IMR-90 (cell line): ENCODE measurements around the gene CREB5. TPM values are rescaled to one million over a fixed set of nuclear protein-coding genes. Genes with fewer than 3 reads are reported as not detected.

Experiments used
- ATAC-seq: fragments of 200-7000 bp; cut with Tn5 transposase; 2 replicates; pipeline ENCODE4 v1.9.1; 2020; ENCODE audit warnings: low read depth, mild to moderate bottlenecking, moderate library complexity
- BruUV-seq: library from RNA; stranded (reverse); fragments of 400-500 nt; replicated peaks from 2 replicates; lab custom pipeline; 2021; lab: Mats Ljungman, UMichigan
- CTCF ChIA-PET: fragments of 300-600 bp; formaldehyde crosslinking; extraction: SDS; loops from one replicate; lab custom pipeline; 2021; ENCODE audit warnings: antibody characterized with exemption; lab: Yijun Ruan, JAX
- POLR2A ChIA-PET: fragments of 300-600 bp; sonication (Branson Sonifier 250); formaldehyde crosslinking; loops from one replicate; lab custom pipeline; 2022; ENCODE audit warnings: antibody characterized with exemption; ENCODE audit not compliant: unreplicated experiment; lab: Charles Lee
- DNase-seq: peaks from one replicate; pipeline ENCODE4 v3.0.0; 2013
- H2AFZ ChIP-seq: replicated peaks from 2 replicates; pipeline ENCODE3; 2013; ENCODE audit warnings: low read length, mild to moderate bottlenecking; ENCODE audit not compliant: poor library complexity
- H2AK5ac ChIP-seq: 2 replicates; pipeline ENCODE4 v1.6.1; 2013; ENCODE audit warnings: low read depth, low read length, inconsistent platforms
- H2AK9ac ChIP-seq: replicated peaks from 2 replicates; pipeline ENCODE3; 2013; ENCODE audit warnings: mild to moderate bottlenecking, low read depth, low read length, moderate library complexity; ENCODE audit not compliant: poor library complexity
- H2BK120ac ChIP-seq: 2 replicates; pipeline ENCODE4 v1.6.1; 2013; ENCODE audit warnings: low read depth, low read length, inconsistent platforms
- H2BK15ac ChIP-seq: 3 replicates; pipeline ENCODE4 v1.6.1; 2013; ENCODE audit warnings: low read depth, low read length, inconsistent platforms
- H2BK20ac ChIP-seq: 2 replicates; pipeline ENCODE4 v1.6.1; 2013; ENCODE audit warnings: low read depth, mild to moderate bottlenecking, inconsistent platforms, low read length, moderate library complexity
- H2BK5ac ChIP-seq: 2 replicates; pipeline ENCODE4 v1.6.1; 2013; ENCODE audit warnings: mild to moderate bottlenecking, low read depth, low read length, inconsistent platforms; ENCODE audit not compliant: poor library complexity, severe bottlenecking
- H3K14ac ChIP-seq: replicated peaks from 2 replicates; pipeline ENCODE4 v1.6.1; 2013; ENCODE audit warnings: low read depth, low read length, inconsistent platforms
- H3K18ac ChIP-seq: 2 replicates; pipeline ENCODE4 v1.6.1; 2013; ENCODE audit warnings: low read depth, low read length, control low read depth
- H3K23ac ChIP-seq: 2 replicates; pipeline ENCODE4 v1.6.1; 2013; ENCODE audit warnings: low read depth, low read length, inconsistent platforms
- H3K27ac ChIP-seq: 2 replicates; pipeline ENCODE4 v1.5.1; 2013; ENCODE audit warnings: mild to moderate bottlenecking, control low read depth, low read length; ENCODE audit not compliant: insufficient read depth
- H3K27me3 ChIP-seq: 2 replicates; pipeline ENCODE4 v1.6.1; 2013; ENCODE audit warnings: low read length; ENCODE audit not compliant: control insufficient read depth, insufficient read depth
- H3K36me3 ChIP-seq: 2 replicates; pipeline ENCODE4 v1.6.1; 2013; ENCODE audit warnings: low read length, mixed read lengths; ENCODE audit not compliant: control insufficient read depth, insufficient read depth
- H3K4ac ChIP-seq: 2 replicates; pipeline ENCODE4 v1.6.1; 2013; ENCODE audit warnings: low read depth, low read length, inconsistent platforms
- H3K4me1 ChIP-seq: 2 replicates; pipeline ENCODE4 v1.6.1; 2013; ENCODE audit warnings: low read length, mixed read lengths; ENCODE audit not compliant: control insufficient read depth, insufficient read depth
- H3K4me2 ChIP-seq: 2 replicates; pipeline ENCODE4 v1.6.1; 2013; ENCODE audit warnings: low read depth, mild to moderate bottlenecking, control low read depth, low read length, moderate library complexity
- H3K4me3 ChIP-seq: 2 replicates; pipeline ENCODE4 v1.5.1; 2013; ENCODE audit warnings: low read depth, mild to moderate bottlenecking, control low read depth, low read length, moderate library complexity; ENCODE audit not compliant: insufficient read depth
- H3K56ac ChIP-seq: 2 replicates; pipeline ENCODE4 v1.6.1; 2013; ENCODE audit warnings: low read length, inconsistent platforms; ENCODE audit not compliant: insufficient read depth; ENCODE audit errors: extremely low read depth
- H3K79me1 ChIP-seq, 2 experiments: 2 replicates each; pipeline ENCODE4 v1.6.1; 2013; ENCODE audit warnings: low read length in 2 of 2, inconsistent platforms in 1 of 2, low read depth in 1 of 2
- H3K9ac ChIP-seq: 2 replicates; pipeline ENCODE4 v1.6.1; 2013; ENCODE audit warnings: low read depth, low read length, control low read depth
- H3K9me1 ChIP-seq: 2 replicates; pipeline ENCODE4 v1.6.1; 2013; ENCODE audit warnings: low read length, inconsistent platforms; ENCODE audit not compliant: insufficient read depth
- H3K9me3 ChIP-seq: 2 replicates; pipeline ENCODE4 v1.6.1; 2013; ENCODE audit warnings: low read length; ENCODE audit not compliant: control insufficient read depth, insufficient read depth
- H4K20me1 ChIP-seq: 2 replicates; pipeline ENCODE4 v1.6.1; 2013; ENCODE audit warnings: low read length, inconsistent platforms; ENCODE audit not compliant: insufficient read depth
- H4K5ac ChIP-seq: 2 replicates; pipeline ENCODE4 v1.6.1; 2013; ENCODE audit warnings: mild to moderate bottlenecking, low read depth, low read length, control low read depth
- H4K8ac ChIP-seq, 2 experiments: 2 replicates each; pipeline ENCODE4 v1.6.1; 2013; ENCODE audit warnings: low read depth in 2 of 2, low read length in 2 of 2, control low read depth in 1 of 2, inconsistent platforms in 1 of 2
- H4K91ac ChIP-seq: 2 replicates; pipeline ENCODE4 v1.6.1; 2013; ENCODE audit warnings: low read depth, low read length, inconsistent platforms; ENCODE audit not compliant: insufficient read depth
- CEBPB ChIP-seq: IDR thresholded peaks from 2 replicates; pipeline ENCODE4 v1.6.1; 2012; ENCODE audit warnings: low read depth, low read length, improper control_type of control experiment
- CHD1 ChIP-seq: IDR thresholded peaks from 2 replicates; pipeline ENCODE4 v1.6.1; 2012; ENCODE audit warnings: low read depth, low read length, improper control_type of control experiment
- FOS ChIP-seq: fragments of 150-350 bp; IDR thresholded peaks from 2 replicates; pipeline ENCODE4 v1.6.1; 2016; ENCODE audit warnings: low read depth, low read length
- RAD21 ChIP-seq: IDR thresholded peaks from 2 replicates; pipeline ENCODE4 v1.6.1; 2012; ENCODE audit warnings: low read length, improper control_type of control experiment
- RCOR1 ChIP-seq: IDR thresholded peaks from 2 replicates; pipeline ENCODE4 v1.6.1; 2012; ENCODE audit warnings: mild to moderate bottlenecking, low read length, improper control_type of control experiment; ENCODE audit not compliant: insufficient replicate concordance
- RFX5 ChIP-seq: IDR thresholded peaks from 2 replicates; pipeline ENCODE4 v1.8.0; 2012; ENCODE audit warnings: low read depth, mild to moderate bottlenecking, low read length, moderate library complexity
- SMC3 ChIP-seq: fragments of 150-350 bp; IDR thresholded peaks from 2 replicates; pipeline ENCODE4 v1.6.1; 2016; ENCODE audit warnings: low read depth, mild to moderate bottlenecking, antibody characterized with exemption, low read length, moderate library complexity
- WGBS, 2 experiments: methylation state at CpG; one replicate each; pipeline versions ENCODE4 v1.1.5 to v1.1.7; 2013; ENCODE audit warnings: missing lambda C conversion rate in 2 of 2; ENCODE audit not compliant: insufficient read length in 1 of 2; ENCODE audit errors: extremely low coverage in 2 of 2; 5-methylcytosine and 5-hydroxymethylcytosine counted together
- dilution Hi-C: fragments of 300-500 bp; cut with HindIII; formaldehyde crosslinking; loops from one replicate; pipeline ENCODE4 v1.14.3; 2018; ENCODE audit warnings: low sequenced_read_pairs; ENCODE audit not compliant: unreplicated experiment
- in situ Hi-C: fragments of 300-500 bp; cut with MboI; formaldehyde crosslinking; loops from 3 replicates; pipeline ENCODE4 v1.14.3; 2019; ENCODE audit warnings: low sequenced_read_pairs, inconsistent platforms, mixed read lengths
- intact Hi-C: fragments of 100-400 bp; cut with micrococcal nuclease; formaldehyde crosslinking; loops from 2 replicates; pipeline ENCODE4 v1.10.0; 2022
- polyA plus RNA-seq, 3 experiments: library from polyadenylated mRNA; depleted of rRNA; stranded (reverse); fragments of >200 nt; gene quantifications; 2 replicates each; pipeline ENCODE4 v1.2.3, GENCODE V29; 2012; ENCODE audit warnings: low replicate concordance in 1 of 3
- total RNA-seq: library from RNA; depleted of rRNA; stranded (reverse); fragments of >200 nt; gene quantifications from 2 replicates; pipeline ENCODE4 v1.2.3, GENCODE V29; 2012
- TF ChIP-seq, protein P1 (sequence below): conservative IDR thresholded peaks from 2 replicates; pipeline ENCODE4 v1.5.1; 2012; ENCODE audit warnings: mild to moderate bottlenecking, low read depth, low read length, improper control_type of control experiment

CREB5 gene
- total and polyA plus RNA-seq, 2 of the 4 experiments (the other 2 are of a cell fraction) = 7.3 to 13.1 TPM

DNA sequence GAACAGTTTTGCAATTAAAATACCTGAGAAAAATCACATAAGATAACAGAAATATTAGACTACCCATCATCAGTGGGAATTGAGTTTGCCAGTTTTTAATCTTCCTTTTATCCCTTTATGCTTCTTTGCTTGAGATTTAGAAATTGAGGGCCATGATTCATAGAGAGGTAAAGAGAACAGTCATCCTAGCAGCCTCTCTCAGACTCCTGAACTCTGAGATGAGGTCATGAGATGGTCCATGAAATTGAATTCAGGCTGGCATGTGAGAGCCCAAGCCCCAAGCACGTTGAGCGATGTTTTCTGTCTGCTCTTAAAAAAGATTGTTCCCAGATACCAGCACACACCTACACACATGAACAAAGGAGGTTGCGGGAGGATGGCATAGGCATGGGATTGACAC lies 91.1 kb downstream of the CREB5 start:
- Histone ChIP-seq H3K23ac (no peak overlapping the region), H3K27ac (no peak overlapping the region), H4K8ac (no peak overlapping the region), H3K4me3 (no peak overlapping the region), H3K9me1 (no peaks in the 10 kb centered on the region), H3K18ac (no peak overlapping the region), H3K9me3 (no peaks in the 10 kb centered on the region), H4K5ac (no peak overlapping the region), H4K91ac (no peak overlapping the region), H3K27me3 (no peaks in the 10 kb centered on the region), H3K4me2 (no peak overlapping the region), H2BK15ac (no peak overlapping the region), H3K4ac (no peak overlapping the region), H2BK120ac (no peak overlapping the region), H2AFZ (no peak overlapping the region), H2AK9ac (no peak overlapping the region), H3K9ac (no peak overlapping the region), H2BK5ac (no peak overlapping the region), H2AK5ac (no peak overlapping the region), H3K56ac (no peak overlapping the region), H4K20me1 (no peaks in the 10 kb centered on the region), H3K79me1 (no peaks in the 10 kb centered on the region), H3K4me1 (no peaks in the 10 kb centered on the region), H3K14ac (no peak overlapping the region), H2BK20ac (no peak overlapping the region), H3K36me3 (no peaks in the 10 kb centered on the region)
- ChIA-PET POLR2A (no interaction called here), CTCF (interaction anchor here (0.6 kb wide), 1 partner anchor 13 kb away, joined by 3 read pairs; no protein-coding TSS in a partner anchor)
- intact Hi-C loops (no loop called here), dilution Hi-C loops (no loop called here), in situ Hi-C loops (no loop called here)
- TF ChIP-seq SMC3 (no peak), FOS (no peak), CEBPB (no peak), RFX5 (no peak), RCOR1 (no peak), CHD1 (no peak), RAD21 (no peak)
- TF ChIP-seq, protein P1, sequence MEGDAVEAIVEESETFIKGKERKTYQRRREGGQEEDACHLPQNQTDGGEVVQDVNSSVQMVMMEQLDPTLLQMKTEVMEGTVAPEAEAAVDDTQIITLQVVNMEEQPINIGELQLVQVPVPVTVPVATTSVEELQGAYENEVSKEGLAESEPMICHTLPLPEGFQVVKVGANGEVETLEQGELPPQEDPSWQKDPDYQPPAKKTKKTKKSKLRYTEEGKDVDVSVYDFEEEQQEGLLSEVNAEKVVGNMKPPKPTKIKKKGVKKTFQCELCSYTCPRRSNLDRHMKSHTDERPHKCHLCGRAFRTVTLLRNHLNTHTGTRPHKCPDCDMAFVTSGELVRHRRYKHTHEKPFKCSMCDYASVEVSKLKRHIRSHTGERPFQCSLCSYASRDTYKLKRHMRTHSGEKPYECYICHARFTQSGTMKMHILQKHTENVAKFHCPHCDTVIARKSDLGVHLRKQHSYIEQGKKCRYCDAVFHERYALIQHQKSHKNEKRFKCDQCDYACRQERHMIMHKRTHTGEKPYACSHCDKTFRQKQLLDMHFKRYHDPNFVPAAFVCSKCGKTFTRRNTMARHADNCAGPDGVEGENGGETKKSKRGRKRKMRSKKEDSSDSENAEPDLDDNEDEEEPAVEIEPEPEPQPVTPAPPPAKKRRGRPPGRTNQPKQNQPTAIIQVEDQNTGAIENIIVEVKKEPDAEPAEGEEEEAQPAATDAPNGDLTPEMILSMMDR = no peak
- DNase-seq = peak; percentile 24
- no peak for ATAC-seq
- BruUV-seq = no TSS peak
- no CpG with 5 or more reads among the region's 3 CpGs for WGBS, 2 experiments
